DMS79 (cell line): ENCODE results near the gene EPRS1.
"Not testable (repeated sequence)": the region's sequence is repeated elsewhere in the genome, so short reads cannot be mapped to it uniquely, and the experiment has no call there.

Experiments
- DNase-seq: peaks from one replicate; lab custom pipeline; 2025; lab: John Stamatoyannopoulos, UW

The EPRS1 gene

DNA sequence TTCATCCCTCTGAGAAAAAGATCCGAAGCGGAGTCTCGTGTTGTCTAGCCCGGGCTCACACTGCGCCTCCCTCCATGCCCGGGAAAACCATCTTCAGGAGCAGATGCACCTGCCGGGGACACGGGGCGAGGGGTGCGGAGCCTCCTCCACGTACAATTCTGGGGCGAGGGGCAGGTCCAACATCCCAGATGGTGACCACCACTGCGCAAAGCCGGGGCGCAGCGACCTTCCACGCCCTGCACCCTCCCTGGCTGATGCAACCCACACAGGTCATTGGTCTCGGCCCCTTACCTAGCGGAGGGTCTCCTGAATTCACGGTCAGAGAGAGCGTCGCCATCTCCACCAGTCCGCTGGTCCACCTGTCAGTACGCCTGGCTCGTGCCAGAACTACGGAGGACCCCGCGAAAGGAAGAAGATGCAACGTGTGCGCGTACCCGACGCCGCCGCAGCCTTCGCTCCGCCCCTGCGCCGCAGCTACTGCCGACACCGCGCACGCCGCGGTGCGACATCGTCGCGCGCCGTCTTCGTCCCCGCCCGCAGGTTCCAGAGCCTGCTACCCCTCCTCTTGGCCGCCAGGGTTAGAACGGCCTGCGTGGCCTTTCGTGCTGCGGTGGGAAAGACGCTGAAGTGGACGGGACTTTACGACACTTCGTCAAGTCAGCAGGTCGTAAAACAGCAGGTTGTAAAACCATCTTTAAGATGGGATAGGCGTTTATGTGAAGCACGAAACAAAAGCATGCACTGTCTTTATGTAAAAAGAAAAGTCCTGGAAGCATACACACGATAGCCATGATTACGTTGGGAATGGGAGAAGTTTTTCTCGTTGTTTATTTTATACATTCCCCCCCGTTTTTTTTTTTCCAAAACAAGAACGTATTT is at the start of gene EPRS1:
Gene EPRS1, minus strand, starts transcription at position 454 of the 879 bp plus-strand sequence. Its CDS starts 117 bp downstream, at position 337.
- peak; percentile 97 for DNase-seq

DNA sequence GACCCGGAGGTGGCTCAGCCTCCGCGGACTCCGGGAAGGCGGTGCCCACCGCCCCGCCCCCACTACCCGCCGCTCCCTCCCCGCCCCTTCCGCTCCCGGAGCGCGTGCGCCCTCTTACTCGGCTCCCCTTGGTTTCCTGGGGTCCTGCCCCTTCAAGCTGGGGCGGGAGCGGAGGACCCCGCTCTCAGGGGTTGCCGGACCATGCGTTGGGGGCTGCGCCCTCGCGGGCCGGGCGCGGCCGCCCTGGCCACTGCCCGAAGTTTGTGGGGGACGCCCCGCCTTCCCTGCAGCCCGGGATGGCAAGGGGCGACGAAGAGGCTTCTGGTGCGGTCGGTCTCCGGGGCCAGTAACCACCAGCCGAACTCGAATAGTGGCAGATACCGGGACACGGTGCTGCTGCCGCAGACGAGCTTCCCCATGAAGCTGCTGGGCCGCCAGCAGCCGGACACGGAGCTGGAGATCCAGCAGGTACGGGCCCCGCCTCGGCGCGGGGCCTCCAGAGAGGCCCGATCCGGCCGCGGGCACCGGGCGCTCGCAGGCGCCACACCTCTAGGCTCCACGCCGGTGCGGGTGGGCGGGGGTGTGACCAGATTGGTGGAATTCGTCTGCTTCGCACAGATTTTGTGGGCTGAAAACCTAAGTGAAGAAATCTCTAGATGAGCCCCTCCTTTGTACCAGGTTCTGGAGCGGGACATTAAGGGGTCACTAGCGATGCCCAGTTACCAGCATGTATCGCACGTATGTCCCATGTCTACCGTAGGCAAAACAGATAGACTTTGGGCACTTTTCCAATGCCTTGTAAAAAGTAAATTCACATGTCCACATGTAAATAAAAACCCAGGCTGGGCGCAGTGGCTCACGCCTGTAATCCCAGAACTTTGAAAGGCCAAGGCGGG is 48.0 kb upstream of the EPRS1 start, which contains the start of gene IARS2:
Gene IARS2, plus strand, starts transcription at position 117 of the 896 bp plus-strand sequence. Its CDS starts 85 bp downstream, at position 202.
- DNase-seq: peak; percentile 78

DNA sequence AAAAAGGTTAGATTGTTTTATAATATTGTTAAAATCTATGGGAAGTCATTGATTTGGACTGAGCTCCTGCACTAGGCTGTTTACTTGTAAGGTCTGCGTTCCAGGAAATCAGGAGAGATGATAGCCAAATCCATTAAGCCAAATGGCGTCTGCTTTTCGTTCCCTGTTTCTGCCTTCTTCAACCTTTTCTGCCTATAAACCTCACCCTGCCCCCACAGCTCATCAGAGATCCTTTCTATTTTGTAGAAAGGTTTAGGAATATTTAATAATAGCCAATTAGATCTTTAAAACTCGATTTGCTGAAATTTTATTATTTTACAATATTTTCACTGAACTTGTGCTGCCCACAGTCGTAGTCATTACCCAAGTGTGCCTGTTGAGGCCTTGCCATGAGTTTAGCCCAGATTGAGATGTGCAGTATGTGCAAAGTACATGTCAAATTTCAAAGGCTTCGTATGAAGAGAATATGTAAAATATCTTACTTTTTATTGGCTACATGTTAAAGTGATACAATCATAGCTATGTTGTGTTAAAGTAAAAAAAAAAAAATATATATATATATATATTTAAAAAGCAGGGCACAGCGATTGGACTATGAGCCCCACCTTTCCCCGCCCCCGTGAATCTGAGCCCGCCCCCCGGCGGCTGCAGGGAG is 47.2 kb upstream of the EPRS1 start:
- DNase-seq: no peak

DNA sequence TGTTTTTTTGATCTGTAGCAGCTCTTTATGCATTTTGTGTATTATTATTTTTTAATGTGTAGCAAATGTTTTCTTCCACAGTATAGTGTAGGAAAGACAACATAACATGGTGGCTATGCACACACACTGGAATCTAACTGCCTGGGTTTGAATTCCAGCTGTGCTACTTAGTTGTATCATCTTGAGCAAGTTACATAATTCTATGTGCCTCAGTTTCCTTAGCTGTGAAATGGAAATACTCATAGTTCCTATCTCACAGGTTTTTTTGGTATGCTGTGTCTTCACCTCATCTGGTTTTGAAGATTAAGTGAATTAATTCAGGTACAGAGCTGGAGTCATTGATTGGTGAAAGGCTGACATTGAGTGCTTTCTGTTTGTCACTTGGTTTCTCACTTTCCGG is 46.4 kb upstream of the EPRS1 start:
- DNase-seq: no peak

DNA sequence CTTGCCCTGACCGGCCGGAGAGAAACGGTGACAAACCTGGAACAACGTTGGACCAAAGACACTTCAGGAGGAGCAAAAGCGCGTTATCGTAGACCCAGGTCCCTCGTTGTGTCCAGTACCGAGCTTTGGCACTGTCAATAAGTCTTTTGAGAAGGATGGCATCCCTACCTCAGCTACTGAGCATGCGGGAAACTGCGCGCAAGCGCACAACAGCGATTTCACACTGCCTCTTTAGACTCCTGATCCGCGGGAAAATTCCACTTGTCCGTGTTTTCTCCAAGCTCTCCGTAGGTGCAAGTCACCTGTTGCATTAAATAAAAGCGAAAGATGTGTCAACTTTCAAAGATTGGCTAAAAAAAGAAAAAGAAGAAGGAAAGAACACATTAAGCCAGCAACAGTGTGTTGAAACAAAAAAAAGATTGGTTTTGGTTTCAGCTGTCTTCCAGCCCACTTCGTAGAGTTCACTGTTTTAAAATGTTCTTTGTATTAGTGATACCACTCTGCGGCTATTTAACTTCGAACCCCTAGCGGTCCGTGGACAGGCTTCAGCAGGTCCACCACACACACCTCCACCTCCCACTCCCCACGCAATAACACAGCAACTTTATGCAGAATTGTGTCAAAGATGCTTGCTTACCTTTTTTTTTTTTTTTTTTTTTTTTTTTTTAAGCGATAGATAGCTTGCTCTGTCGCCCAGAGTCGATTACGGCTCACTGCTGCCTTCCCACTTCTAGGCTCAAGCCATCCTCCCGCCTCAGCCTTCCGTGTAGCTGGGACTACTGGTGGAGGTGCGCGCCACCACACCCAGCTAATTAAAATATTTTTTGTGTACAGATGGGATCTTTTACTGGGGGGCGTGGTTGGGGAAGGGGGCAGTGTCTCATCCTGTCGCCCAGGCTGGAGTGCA is 43.6 kb upstream of the EPRS1 start, which contains the start of gene BPNT1:
Gene BPNT1, minus strand, starts transcription at position 139 of the 907 bp plus-strand sequence. CDS start 9,942 bp downstream, outside the sequence.
- DNase-seq: peak; percentile 88

DNA sequence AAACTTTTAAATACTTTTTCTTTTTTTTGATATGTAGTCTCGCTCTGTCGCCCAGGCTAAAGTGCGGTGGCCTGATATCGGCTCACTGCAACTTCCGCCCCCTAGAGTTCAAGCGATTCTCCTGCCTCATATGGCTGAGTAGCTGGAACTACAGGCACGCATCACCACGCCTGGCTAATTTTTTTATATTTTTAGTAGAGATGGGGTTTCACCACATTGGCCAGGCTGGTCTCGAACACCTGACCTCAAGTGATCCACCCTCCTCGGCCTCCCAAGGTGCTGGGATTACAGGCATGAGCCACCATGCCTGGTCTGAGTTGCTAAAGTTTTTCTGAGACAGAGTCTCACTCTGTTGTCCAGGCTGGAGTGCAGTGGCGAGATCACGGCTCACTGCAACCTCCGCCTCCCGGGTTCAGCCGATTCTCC is 40.0 kb upstream of the EPRS1 start:
- not testable (repeated sequence) for DNase-seq

DNA sequence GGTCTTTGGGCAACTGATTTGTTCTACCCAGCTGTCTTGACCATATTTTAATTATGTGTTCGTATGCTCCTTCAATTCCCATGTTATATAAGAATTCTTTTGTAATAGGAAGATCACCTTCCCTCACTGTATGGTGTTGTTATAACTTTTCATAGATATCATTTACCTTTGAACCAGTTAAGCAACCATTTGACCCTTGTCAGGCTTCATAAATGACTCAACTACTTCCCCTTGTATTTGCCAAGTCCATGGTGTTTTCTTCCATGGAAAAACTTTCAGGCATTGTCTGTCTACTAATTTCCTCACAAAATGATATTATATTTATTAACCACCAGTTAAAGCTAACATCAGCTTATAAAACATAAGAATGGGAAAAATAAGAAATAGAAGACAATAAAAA is 38.2 kb upstream of the EPRS1 start:
- no peak for DNase-seq

DNA sequence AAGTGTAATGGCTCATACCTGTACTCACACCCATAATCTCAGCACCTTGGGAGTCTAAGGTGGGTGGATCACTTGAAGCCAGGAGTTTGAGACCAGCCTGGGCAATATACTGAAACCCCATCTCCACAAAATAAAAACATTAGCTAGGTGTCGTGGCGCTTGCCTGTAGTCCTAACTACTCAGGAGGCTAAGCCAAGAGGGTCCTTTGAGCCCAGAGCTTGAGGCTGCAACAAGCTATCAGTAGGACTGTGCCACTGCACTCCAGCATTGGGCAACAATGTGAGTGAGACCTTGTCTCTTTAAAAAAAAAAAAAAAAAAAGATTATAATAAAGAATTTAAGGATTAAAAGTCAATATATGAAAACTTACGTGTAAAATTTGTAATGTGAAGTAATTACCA is 31.6 kb upstream of the EPRS1 start:
- no peak for DNase-seq

DNA sequence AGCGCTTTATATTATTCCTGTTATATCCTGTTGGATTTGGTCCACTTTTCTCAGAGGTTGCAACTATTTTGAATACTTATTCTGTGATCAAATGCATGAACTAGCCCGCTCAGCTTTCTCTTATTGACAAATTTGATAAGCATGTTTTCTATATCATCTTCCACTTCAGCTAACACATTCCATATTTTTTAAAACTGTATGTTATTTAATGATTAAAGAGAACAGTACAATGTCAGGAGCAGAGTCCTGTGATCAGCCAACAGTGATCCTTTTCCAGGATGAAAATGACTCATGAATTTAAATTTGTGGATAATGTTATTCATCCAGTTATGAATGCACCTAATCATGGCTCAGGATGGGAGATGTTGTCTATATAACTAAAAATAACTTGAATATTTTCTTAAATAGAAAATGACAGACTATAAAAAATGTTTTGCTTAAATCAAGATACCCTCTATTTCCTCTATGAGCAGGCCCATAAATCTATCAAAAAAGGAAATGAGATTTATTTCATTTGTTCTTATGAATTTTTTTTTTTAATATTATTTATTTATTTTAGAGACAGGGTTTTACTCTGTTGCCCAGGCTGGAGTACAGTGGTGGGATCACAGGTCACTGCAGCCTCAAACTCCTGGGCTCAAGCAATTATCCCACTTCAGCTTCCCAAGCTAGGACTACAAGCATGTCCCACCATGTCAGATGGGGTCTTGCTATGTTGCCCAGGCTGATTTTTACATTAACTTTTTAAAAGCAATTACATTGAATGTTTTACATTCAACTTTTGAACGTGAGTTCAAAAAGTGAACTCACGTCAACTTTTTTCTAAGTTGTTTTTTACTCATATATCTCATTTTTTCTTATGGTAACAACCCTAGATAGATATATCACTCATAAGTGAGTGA is 30.8 kb upstream of the EPRS1 start:
- DNase-seq: no peak

DNA sequence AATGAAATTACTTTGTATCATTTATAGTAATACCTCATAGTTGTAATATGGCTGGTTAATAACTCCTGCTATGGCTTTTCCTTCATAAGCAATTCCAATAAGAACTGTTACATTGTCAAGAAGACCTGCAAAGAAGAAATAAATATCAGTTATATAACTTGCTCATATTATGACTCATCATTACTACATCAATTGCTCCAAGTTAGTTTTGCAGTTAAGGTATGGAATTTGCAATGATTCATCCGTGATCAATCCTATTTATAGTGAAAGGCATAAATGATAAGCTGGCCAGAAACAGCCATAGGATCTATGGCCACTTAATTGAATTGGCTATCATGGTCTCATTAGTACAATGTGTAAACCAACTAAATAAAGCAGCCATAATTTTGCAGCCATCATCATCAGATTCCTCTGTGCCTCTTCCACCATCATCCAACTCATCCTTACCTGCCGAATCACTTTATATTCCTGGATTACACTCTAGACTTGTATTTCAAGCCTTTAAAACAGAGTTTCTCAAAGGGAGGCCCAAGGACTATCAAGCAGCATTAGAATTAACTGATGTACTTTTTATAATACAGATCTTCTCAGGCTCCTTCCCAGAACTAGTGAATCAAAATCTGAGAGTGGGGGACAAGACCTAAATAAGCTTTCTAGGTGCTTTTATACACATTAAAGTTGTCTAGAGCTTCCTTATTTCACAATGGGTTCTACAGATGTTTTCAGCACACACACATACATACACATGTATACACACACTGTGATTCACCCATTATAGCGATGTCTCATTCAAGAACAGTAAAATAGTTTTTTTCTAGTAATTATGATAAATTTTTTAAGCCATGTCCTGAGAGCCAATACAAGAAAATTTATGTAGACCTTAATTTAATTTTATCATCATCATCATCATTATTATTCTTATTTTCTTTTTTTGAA is 21.2 kb upstream of the EPRS1 start:
- no peak for DNase-seq

DNA sequence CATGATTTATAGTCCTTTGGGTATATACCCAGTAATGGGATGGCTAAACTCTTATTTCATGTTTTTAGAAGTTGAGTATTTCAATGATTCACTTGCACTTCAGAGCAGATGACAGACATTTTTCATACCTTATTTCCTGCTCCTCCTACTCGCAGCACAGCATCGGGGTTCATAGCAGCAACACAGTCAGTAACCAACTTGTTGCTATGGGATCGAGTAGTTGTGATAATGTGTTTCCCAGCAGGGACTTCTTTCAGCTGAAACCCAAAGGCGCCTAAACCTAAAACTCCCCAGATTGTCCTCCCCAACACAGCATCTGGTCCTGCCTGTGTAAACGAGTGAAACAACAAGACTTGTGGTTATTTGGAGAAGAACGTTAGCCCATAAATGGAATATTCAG is 16.3 kb upstream of the EPRS1 start:
- no peak for DNase-seq

DNA sequence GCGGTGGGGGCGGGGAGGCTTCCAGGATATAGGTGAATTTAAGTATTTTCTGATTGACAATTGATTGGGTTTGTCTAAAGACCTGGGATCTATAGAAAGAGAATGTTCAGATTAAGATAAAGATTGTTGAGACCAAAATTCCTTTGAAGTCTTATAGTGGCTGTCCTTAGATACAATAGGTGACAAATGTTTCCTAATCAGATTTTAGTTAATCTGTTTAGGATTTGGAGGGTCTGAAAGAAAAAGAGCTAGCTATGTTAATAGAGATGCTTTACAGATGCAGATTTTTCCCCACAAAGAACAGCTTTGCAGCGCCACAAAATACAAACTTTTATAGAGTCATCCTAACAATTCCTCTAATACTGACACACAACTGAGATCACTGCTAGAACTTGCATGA is 14.6 kb upstream of the EPRS1 start:
- DNase-seq: no peak

DNA sequence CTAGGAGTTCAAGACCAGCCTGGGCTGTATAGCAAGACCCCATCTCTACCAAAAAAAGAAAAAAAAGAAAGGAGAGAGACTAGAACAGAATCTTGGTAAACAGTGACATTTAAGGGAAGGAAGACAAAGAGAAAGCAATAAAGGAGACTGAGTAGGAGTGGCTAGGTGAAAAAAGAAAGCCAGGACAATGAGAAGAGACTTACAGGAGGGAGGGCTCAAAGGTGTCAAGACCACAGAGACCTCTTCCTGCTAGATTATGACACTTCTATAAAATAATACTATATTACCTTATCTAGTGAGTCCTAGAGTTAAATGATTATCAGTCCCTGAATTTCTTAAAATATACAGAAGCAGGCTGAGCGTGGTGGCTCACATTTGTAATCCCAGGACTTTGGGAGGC is 10.1 kb upstream of the EPRS1 start:
- no peak for DNase-seq

DNA sequence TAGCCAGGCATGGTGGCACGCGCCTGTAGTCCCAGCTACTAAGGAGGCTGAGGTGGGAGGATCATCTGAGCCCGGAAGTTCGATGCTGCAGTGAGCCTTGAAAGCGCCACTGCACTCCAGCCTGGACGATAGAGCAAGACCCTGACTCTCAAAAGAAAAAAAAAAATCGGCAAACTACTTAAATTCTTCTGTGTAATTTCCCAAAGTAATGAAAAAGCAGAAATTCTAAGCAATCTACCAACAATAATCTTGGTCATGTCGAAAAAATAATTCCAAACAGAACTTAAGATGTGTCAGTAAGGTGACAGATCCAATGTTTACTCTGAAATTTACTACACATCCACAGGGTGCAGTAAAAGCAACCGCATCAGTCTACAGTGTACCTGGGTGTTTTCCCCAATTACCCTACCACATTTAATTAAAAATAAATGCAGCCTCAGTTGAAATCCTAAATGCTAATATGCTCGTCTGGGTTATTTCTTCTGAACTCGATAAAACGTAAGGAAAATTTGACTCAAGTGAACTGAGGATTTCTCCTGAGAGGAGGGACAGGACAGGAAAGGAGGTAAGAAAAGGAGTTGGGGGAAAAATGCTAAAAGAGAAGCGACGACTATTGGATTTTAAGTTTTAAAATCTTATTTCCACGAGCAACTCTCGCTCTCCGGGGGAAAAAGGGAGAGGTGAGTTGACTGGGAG is 801 bp downstream of the EPRS1 start:
- no peak for DNase-seq

DNA sequence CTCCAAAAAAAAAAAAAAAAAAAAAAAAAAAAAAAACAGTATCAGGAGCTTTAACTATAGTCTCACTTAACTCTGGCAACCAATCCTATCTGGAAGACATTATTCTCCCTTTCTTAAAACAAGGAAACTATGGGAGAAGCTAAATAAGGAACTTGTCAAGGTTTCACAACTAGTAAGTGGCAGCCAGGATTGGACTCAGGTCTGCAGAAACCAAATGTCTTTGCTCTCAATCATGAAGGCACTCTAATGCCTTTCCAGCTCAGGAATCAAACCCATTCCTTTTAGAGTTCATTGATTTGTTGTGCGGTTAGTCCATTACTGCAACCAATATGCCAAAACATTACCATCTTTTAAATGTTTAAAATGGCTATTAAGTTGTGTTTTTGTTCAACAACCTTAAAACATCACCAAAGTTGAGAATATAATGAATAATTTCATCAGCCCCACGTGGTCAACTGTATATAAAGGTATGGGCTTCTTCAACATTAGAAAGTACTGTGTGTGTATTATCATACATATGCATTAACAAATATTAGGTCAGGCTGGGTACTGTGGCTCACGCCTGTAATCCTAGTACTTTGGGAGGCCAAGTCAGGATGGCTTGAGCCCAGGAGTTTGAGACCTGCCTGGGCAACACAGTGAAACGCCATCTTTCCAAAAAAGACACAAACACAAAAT is 1.5 kb downstream of the EPRS1 start:
- no peak for DNase-seq

DNA sequence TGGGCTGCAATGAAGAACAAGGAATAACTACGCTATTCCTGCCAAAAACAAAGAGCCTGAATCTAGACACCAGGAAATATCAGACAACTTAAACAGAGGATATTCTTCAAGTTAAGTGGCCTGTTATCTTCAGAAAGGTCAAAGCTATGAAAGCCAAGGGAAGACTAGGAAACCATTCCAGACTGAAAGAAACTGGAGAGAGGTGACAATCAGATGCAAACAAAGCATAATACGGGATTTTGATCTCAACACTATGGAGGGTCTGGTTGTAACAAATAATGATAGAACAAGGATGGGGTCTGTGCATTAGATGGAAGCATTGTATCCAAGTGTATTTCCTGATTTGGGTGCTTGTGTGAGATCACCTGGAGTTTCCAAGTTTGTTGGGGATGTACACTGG is 2.7 kb downstream of the EPRS1 start:
- DNase-seq: no peak

DNA sequence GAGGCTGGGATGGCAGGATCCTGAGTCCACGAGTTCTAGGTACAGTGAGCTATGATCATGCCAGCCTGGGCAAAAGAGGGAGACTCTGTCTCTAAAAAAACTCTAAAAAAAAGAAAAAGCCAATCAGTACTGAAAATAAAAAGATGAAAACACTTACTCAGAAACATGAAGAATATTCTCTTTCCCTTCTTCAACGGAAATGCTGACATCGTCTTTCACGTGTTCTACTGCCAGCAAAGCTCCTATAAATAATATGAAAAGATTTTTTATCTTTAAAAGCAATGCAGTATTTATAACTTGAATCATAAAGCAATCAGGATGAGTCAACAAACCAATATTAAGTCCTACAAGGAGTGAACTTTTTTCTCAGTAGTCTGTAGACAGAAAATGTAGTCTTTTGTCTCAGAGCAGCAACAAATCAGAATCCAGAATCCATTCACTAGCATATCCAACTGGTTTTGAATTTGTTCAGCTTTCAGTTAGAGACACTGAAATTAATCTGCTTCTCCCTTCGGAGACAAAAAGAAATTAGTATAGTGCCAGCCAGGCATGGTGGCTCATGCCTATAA is 6.2 kb downstream of the EPRS1 start:
- no peak for DNase-seq
